HG03159 (cell line): ENCODE measurements around the gene ROMO1.
"Not testable (repeated sequence)": the region's sequence is repeated elsewhere in the genome, so short reads cannot be mapped to it uniquely, and the experiment has no call there.

Source experiments
- ATAC-seq: cut with Tn5 transposase; IDR thresholded peaks from one replicate; pipeline ENCODE4 v1.9.1; 2021; ENCODE audit warnings: mild to moderate bottlenecking, moderate library complexity; ENCODE audit not compliant: unreplicated experiment

ROMO1 gene

DNA sequence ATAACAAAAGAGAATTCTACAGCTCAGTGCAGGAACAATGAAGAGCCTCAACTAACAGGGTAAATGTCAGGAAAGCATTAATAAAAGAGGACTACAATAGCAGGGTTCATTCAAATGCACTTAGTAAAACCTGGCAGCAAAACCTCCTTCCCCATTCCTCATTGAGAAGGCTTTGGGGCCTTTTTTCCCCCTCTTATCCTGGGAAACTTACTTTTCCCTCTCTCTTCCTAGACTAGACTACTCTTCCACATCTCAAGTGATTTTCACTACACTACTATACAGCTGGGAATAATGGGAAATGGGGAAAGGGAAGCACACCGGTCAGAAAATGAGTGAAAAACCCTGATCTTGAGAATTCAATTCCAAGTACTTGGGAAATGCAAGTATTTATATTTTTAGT is 10.1 kb downstream of the ROMO1 start:
- no peak for ATAC-seq

- ATAC-seq, result no peak
Measured at GRCh38 chr20:35710039-35710438, 10.8 kb downstream of the ROMO1 start.

GRCh38 chr20:35710884-35711587 is 11.8 kb downstream of the ROMO1 start:
- ATAC-seq, result no peak

GRCh38 chr20:35711588-35712209 is 12.5 kb downstream of the ROMO1 start:
- no peak for ATAC-seq

GRCh38 chr20:35713120-35713519 is 13.9 kb downstream of the ROMO1 start:
- not testable (repeated sequence) for ATAC-seq

DNA sequence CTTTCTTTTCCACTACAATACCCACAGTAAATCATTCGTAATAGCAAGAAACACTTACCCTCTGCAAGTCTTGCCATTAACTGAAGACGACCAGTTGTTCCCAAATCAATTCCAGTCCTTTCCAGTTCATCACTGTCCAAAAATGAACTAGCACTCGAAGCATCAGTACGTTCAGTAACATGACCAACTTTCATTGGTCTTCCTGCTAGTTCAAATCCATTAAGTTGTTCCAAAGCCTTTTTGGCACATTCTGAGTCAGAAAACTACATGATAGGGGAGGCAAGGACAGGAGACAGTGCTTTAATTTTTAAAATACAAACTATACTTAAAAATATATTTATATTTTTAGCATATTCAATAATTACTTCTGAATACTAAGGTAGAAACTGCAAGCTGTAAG is 14.9 kb downstream of the ROMO1 start:
- ATAC-seq, result no peak

DNA sequence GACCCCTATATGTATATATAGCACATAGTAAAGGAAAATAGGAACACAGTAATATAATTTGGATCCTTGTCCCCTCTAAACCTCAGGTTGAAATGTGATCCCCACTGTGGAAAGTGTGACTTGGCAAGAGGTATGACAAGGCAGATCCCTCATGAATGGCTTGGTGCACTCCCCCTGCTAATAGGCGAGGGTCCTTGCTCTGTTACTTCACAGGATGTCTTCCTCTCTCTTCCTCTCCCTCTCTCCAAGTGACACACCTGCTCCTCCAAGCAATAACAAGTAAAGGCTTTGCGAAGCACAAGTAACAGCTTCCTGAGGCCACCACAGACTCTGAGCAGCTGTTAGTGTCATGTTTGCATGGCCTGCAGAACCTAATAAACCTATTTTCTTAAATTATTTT is 16.4 kb downstream of the ROMO1 start:
- ATAC-seq, result no peak

GRCh38 chr20:35716330-35716729 is 17.1 kb downstream of the ROMO1 start:
- no peak for ATAC-seq

DNA sequence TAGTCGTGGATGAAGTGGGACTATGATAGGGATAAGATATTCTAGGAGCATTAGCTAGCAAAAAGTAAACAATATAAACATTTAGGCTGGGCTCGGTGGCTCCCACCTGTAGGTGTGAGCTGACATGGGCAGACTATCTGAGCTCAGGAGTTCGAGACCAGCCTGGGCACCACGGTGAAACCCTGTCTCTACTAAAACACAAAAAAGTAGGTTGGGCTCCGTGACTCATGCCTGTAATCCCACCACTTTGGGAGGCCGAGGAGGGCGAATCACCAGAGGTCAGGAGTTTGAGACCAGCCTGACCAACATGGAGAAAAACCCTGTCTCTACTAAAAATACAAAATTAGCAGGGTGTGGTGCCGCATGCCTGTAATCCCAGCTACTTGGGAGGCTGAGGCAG is 19.1 kb downstream of the ROMO1 start:
- ATAC-seq, result not testable (repeated sequence)

DNA sequence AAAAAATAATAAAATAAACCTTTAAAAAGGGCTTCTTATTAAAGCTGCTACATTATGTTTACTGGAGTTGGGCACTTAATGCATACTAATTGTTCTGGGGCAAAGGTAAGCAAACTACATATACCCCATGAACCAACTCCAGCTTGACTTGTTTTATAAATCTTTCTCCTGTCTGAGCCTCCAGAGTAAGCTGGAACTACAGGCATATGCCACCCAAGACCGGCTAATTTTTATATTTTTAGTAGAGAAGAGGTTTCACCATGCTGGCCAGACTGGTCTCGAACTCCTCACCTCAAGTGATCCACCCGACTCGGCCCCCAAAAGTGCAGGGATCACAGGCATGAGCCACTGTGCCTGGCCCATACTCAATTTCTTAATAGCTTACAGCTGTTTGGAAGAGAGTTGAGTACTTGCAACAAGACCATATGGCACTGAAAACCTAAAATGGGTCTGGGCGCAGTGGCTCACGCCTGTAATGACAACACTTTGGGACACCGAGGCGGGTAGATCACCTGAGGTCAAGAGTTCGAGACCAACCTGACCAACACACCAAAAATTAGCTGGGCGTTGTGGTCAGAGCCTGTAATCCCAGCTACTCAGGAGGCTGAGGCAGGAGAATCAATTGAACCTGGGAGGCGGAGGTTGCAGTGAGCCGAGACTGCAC is 19.9 kb downstream of the ROMO1 start:
- ATAC-seq, result no peak

- ATAC-seq, result no peak
Measured at GRCh38 chr20:35719717-35720116, 20.5 kb downstream of the ROMO1 start.

- no peak for ATAC-seq
Measured at GRCh38 chr20:35720165-35721123, 21.2 kb downstream of the ROMO1 start.

- ATAC-seq, result no peak
Measured at GRCh38 chr20:35721219-35721618, 22.0 kb downstream of the ROMO1 start.

DNA sequence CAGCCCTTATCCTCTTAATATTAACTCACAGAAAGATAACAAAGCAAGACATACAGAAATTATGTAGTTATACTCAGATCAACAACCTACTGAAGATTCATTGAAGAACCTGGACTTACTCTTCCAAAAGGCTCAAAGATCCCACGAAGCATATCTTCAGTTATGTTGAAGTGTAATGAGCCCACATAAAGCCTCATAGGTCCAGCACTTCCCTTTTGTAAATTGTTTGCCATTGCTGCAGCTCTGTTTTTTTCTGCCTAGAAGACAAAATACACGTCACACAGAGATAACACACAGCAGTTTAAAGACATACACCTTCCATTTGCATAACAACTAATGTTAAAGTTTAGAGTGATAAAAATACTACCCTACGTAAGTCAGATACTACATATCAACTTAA is 22.4 kb downstream of the ROMO1 start:
- ATAC-seq, result no peak

DNA sequence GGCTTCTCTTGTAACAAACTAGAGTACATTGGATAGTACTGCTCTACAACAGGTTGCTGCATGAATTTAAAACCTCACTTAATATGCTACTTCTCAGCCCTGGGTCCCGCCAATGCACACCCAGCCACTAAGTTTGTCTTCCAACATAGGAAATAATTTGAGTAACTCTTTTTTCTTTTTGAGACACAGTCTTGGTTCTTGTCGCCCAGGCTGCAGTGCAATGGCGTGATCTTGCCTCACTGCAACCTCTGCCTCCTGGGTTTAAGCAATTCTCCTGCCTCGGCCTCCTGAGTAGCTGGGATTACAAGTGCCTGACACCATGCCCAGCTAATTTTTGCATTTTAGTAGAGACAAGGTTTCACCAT is 24.1 kb downstream of the ROMO1 start:
- not testable (repeated sequence) for ATAC-seq

DNA sequence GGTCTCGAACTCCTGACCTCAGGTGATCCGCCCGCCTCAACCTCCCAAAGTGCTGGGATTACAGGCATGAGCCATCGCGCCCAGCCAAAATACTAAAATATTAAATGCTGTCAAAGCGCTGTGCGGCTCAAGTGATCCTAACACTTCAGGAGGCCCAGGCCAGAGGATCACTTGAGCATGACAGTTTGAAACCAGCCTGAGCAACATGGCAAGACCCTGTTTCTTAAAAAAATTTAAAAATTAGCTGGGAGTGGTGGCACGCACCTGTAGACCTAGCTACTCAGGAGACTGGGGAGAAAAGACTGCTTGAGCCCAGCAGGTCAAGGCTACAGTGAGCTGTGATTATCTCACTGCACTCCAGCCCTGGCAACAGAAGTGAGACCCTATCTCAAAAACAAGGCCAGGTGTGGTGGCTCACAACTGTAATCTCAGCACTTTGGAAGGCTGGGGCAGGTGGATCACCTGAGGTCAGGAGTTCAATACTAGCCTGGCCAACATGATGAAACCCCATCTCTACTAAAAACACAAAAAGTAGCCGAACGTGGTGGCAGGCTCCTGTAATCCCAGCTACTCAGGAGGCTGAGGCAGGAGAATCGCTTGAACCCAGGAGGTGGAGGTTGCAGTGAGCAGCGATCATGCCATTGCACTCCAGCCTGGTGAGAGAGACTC is 24.6 kb downstream of the ROMO1 start:
- ATAC-seq, result not testable (repeated sequence)

DNA sequence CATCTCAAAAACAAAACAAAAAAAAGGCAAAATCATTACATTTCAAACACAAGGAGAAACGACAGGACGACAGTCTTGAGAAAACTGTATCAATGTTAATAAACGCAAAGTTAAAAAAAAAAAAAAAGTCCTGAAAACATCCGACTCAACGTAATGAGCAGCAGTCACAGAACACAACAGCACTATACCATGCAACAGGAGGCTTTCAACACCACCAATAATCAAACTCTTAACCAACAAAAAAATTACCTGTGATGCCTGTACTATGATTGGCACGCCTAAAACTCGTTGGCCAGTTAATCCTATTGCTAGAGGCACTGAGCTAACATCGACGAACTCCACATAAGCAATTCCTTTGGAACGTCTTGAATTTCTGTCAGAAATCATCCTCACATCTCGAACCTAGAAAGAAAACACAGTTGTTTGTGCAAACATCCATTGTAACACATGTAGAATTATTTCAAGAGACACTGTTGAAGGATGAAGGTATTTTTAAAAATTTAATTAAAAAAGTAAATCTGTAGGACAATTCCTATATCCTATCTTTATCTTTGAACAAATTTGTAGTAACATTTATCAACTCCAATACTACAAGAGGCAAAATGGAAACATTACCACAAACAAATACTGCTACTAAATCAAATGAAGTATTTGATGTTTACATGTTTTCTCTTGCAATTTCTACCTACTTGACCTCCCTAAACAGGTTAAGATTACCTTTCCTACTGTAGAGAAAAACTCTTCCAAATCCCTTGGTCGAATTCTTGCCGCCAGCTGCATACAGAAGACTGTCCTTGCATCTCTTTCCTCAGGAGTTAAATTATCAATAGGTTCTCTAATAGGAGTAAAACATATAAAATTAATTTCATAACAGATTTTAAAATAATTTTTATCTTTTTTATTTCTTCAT is 25.4 kb downstream of the ROMO1 start:
- ATAC-seq, result no peak

DNA sequence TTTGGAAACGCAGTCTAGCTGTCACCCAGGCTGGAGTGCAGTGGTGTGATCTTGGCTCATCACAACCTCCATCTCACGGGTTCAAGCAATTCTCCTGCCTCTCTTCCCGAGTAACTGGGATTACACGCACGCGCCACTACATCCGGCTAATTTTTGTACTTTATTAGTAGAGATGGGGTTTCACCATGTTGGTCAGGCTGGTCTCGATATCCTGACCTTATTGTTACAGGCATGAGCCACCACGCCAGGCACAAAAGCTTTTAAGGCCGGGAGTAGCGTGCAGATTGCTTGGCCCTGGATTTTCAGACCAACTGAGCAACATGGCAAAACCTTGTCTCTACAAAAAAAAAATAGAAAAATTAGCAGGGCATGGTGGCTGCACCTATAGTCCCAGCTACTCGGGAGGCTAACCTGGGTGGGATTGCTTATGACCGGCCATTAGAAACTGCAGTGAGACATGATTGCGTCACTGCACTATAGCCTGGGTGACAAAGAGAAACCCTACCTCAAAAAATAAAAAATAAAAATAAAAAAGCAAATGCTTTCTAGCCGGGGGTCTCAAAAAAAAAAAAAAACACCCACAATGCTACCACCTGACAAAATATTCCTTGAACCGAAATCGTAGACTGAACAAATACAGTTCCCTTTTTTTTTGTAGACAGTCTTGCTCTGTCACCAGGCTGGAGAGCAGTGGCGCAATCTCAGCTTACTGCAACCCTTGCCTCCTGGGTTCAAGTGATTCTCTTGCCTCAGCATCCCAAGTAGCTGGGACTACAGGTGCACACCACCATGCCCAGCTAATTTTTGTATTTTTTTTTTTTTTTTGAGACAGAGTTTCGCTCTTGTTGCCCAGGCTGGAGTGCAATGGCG is 27.9 kb downstream of the ROMO1 start:
- ATAC-seq, result no peak
